Neural cell (in vitro differentiated cells): ENCODE measurements around the gene ERLIN1. TPM values are rescaled to one million over a fixed set of nuclear protein-coding genes. Genes with fewer than 3 reads are reported as not detected.

Experiments
- H2AFZ ChIP-seq: fragments of 200-600, 300-800 bp; sonication (generic), shearing (Covaris generic); 2 replicates; pipeline ENCODE4 v1.6.0; 2014; ENCODE audit warnings: low read depth, mild to moderate bottlenecking, antibody characterized with exemption, low read length, moderate library complexity
- H3F3A ChIP-seq: fragments of 200-600 bp; shearing (Covaris generic); 2 replicates; pipeline ENCODE4 v1.6.1; 2016; ENCODE audit warnings: mild to moderate bottlenecking, moderate library complexity, mixed read lengths, antibody characterized with exemption, low read length; ENCODE audit not compliant: insufficient read depth, poor library complexity, severe bottlenecking
- H3K27ac ChIP-seq: fragments of 200-600, 300-800 bp; sonication (generic), shearing (Covaris generic); 2 replicates; pipeline ENCODE4 v1.5.1; 2014; ENCODE audit warnings: mild to moderate bottlenecking, low read length, moderate library complexity
- H3K27me3 ChIP-seq: fragments of 300-800, 200-600 bp; sonication (generic), shearing (Covaris generic); 2 replicates; pipeline ENCODE4 v1.6.0; 2014; ENCODE audit warnings: mild to moderate bottlenecking, low read depth, low read length, moderate library complexity; ENCODE audit not compliant: insufficient read depth
- H3K36me3 ChIP-seq: fragments of 300-800, 200-600 bp; sonication (generic), shearing (Covaris generic); 2 replicates; pipeline ENCODE4 v1.5.1; 2014; ENCODE audit warnings: mild to moderate bottlenecking, antibody characterized with exemption, low read length, moderate library complexity; ENCODE audit not compliant: insufficient read depth
- H3K4me2 ChIP-seq: fragments of 300-800, 200-600 bp; sonication (generic), shearing (Covaris generic); 2 replicates; pipeline ENCODE4 v1.6.0; 2014; ENCODE audit warnings: mild to moderate bottlenecking, low read length
- H3K4me3 ChIP-seq: fragments of 300-800, 200-600 bp; sonication (generic), shearing (Covaris generic); 2 replicates; pipeline ENCODE4 v1.5.1; 2014; ENCODE audit warnings: mild to moderate bottlenecking, low read length, moderate library complexity
- H3K79me2 ChIP-seq: fragments of 200-600 bp; shearing (Covaris generic); replicated peaks from 2 replicates; pipeline ENCODE4 v1.6.0; 2014; ENCODE audit warnings: mild to moderate bottlenecking, low read length, moderate library complexity; ENCODE audit not compliant: insufficient read depth
- H3K9ac ChIP-seq: fragments of 300-800, 200-600 bp; sonication (generic), shearing (Covaris generic); 2 replicates; pipeline ENCODE4 v1.6.1; 2016; ENCODE audit warnings: mild to moderate bottlenecking, low read length, mixed read lengths
- H3K9me2 ChIP-seq: fragments of 200-600 bp; shearing (Covaris generic); 2 replicates; pipeline ENCODE4 v1.6.1; 2016; ENCODE audit warnings: mild to moderate bottlenecking, low read length, mixed read lengths; ENCODE audit not compliant: insufficient read depth
- H3K9me3 ChIP-seq: fragments of 200-600, 300-800 bp; sonication (generic), shearing (Covaris generic); 2 replicates; pipeline ENCODE4 v1.6.1; 2016; ENCODE audit warnings: mild to moderate bottlenecking, mixed run types, low read length, moderate library complexity, mixed read lengths
- H4K20me1 ChIP-seq: fragments of 200-600 bp; shearing (Covaris generic); 2 replicates; pipeline ENCODE4 v1.6.1; 2016; ENCODE audit warnings: mild to moderate bottlenecking, mixed run types; ENCODE audit not compliant: insufficient read depth
- EP300 ChIP-seq: fragments of 450-650 bp; conservative IDR thresholded peaks from 2 replicates; pipeline ENCODE4 v1.6.1; 2014; ENCODE audit warnings: antibody characterized with exemption, mild to moderate bottlenecking, moderate library complexity; ENCODE audit not compliant: poor library complexity, severe bottlenecking
- EZH2 ChIP-seq: fragments of 200-600, 300-800 bp; shearing (Covaris generic), sonication (generic); IDR thresholded peaks from 2 replicates; pipeline ENCODE4 v1.6.1; 2014; ENCODE audit warnings: antibody characterized with exemption, low read length, borderline replicate concordance, mild to moderate bottlenecking; ENCODE audit not compliant: insufficient read depth, poor library complexity, severe bottlenecking
- MXI1 ChIP-seq: fragments of 450-650 bp; conservative IDR thresholded peaks from 2 replicates; pipeline ENCODE4 v1.6.1; 2014; ENCODE audit warnings: antibody characterized with exemption, mild to moderate bottlenecking; ENCODE audit not compliant: poor library complexity, severe bottlenecking
- POLR2AphosphoS5 ChIP-seq: IDR thresholded peaks from 2 replicates; pipeline ENCODE4 v1.6.1; 2012
- RAD21 ChIP-seq: fragments of 450-650 bp; conservative IDR thresholded peaks from 2 replicates; pipeline ENCODE4 v1.6.1; 2014; ENCODE audit warnings: antibody characterized with exemption, mild to moderate bottlenecking, moderate library complexity
- SMC3 ChIP-seq: fragments of 450-650 bp; conservative IDR thresholded peaks from 2 replicates; pipeline ENCODE4 v1.6.1; 2014; ENCODE audit warnings: antibody characterized with exemption, mild to moderate bottlenecking, moderate library complexity; ENCODE audit not compliant: poor library complexity
- TAF1 ChIP-seq: IDR thresholded peaks from 2 replicates; pipeline ENCODE4 v1.6.1; 2012; ENCODE audit warnings: low read depth
- polyA plus RNA-seq: library from polyadenylated mRNA; depleted of rRNA; stranded (reverse); fragments of >200 nt; gene quantifications from 2 replicates; pipeline ENCODE4 v1.2.3, GENCODE V29; 2014
- TF ChIP-seq, protein P1 (sequence below): fragments of 450-650 bp; IDR thresholded peaks from 2 replicates; pipeline ENCODE4 v1.5.1; 2014; ENCODE audit warnings: antibody characterized with exemption, mild to moderate bottlenecking, moderate library complexity; ENCODE audit not compliant: poor library complexity, severe bottlenecking
- TF ChIP-seq, protein P2 (sequence below): IDR thresholded peaks from 2 replicates; pipeline ENCODE4 v1.6.1; 2012; ENCODE audit warnings: borderline replicate concordance

The ERLIN1 gene
- polyA plus RNA-seq, 1 donor from 2014 or later: 6.5 TPM

DNA sequence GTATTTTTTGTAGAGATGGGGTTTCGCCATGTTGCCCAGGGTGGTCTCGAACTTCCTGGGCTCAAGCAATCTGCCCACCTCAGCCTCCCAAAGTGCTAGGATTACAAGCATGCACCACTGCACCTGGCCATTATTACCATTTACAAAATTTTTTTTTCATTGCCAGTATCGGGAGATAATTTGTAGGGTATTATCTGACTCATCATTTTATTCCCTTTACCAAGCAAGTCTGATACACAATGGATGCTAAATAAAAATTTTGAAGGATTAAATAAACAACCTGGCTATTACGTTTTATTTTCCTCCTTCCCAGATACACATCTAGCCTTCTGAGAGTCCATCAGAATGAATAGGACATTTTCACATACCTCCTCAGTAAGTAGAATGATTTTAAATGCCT, 66.1 kb downstream of the ERLIN1 start:
- Histone ChIP-seq H3K36me3 (no peaks in the 10 kb centered on the region), H2AFZ (no peak overlapping the region), H3K79me2 (no peaks in the 10 kb centered on the region), H3K27me3 (no peaks in the 10 kb centered on the region), H3K4me3 (no peak overlapping the region), H3K9ac (no peak overlapping the region), H3F3A (no peaks in the 10 kb centered on the region), H4K20me1 (no peaks in the 10 kb centered on the region), H3K27ac (no peak overlapping the region), H3K4me2 (no peak overlapping the region), H3K9me2 (no peaks in the 10 kb centered on the region), H3K9me3 (no peaks in the 10 kb centered on the region)
- TF ChIP-seq EZH2 (no peak), POLR2AphosphoS5 (no peak), RAD21 (no peak), SMC3 (no peak), EP300 (no peak), TAF1 (no peak), MXI1 (no peak)
- TF ChIP-seq, protein P1, sequence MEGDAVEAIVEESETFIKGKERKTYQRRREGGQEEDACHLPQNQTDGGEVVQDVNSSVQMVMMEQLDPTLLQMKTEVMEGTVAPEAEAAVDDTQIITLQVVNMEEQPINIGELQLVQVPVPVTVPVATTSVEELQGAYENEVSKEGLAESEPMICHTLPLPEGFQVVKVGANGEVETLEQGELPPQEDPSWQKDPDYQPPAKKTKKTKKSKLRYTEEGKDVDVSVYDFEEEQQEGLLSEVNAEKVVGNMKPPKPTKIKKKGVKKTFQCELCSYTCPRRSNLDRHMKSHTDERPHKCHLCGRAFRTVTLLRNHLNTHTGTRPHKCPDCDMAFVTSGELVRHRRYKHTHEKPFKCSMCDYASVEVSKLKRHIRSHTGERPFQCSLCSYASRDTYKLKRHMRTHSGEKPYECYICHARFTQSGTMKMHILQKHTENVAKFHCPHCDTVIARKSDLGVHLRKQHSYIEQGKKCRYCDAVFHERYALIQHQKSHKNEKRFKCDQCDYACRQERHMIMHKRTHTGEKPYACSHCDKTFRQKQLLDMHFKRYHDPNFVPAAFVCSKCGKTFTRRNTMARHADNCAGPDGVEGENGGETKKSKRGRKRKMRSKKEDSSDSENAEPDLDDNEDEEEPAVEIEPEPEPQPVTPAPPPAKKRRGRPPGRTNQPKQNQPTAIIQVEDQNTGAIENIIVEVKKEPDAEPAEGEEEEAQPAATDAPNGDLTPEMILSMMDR: no peak
- TF ChIP-seq, protein P2, sequence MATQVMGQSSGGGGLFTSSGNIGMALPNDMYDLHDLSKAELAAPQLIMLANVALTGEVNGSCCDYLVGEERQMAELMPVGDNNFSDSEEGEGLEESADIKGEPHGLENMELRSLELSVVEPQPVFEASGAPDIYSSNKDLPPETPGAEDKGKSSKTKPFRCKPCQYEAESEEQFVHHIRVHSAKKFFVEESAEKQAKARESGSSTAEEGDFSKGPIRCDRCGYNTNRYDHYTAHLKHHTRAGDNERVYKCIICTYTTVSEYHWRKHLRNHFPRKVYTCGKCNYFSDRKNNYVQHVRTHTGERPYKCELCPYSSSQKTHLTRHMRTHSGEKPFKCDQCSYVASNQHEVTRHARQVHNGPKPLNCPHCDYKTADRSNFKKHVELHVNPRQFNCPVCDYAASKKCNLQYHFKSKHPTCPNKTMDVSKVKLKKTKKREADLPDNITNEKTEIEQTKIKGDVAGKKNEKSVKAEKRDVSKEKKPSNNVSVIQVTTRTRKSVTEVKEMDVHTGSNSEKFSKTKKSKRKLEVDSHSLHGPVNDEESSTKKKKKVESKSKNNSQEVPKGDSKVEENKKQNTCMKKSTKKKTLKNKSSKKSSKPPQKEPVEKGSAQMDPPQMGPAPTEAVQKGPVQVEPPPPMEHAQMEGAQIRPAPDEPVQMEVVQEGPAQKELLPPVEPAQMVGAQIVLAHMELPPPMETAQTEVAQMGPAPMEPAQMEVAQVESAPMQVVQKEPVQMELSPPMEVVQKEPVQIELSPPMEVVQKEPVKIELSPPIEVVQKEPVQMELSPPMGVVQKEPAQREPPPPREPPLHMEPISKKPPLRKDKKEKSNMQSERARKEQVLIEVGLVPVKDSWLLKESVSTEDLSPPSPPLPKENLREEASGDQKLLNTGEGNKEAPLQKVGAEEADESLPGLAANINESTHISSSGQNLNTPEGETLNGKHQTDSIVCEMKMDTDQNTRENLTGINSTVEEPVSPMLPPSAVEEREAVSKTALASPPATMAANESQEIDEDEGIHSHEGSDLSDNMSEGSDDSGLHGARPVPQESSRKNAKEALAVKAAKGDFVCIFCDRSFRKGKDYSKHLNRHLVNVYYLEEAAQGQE: no peak

DNA sequence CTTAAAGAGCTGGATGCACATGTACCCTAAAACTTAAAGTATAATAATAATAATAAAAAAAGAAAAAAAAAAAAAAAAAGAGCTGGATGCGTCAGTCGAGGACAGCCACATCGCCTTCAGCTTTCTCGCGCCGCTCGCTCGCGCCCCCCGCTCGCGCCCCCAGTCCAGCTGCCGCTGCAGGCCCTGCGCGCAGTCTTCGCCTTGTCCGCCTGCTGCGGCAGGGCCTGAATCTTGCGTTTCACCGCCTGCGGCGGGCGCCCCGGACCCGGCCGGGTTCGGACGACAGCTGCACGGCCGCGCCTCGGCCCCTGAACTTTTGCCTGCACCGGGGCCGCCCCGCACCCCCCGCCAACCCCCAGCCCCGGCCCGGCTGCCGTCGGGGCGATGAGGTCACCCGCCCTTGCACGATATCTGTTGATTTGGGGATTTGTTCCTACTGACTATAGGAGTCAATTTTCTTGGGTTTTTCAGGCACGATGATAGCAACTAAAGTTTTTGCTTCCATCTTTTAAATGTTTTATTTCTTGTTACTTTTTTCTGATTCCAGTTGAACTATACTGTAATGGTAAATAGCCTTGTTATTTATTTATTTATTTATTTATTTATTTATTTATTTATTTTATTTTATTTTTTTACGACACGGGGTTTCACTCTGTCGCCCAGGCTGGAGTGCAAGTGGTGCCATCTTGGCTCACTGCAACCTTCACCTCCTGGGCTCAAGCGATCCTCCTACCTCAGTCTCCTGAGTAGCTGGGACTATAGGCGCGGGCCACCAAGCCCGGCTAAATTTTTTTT, 70.7 kb downstream of the ERLIN1 start:
- H3K79me2 ChIP-seq: no peaks in the 10 kb centered on the region
- no peaks in the 10 kb centered on the region for H4K20me1 ChIP-seq
- H3K27ac ChIP-seq: no peak overlapping the region
- TF ChIP-seq EZH2 (no peak), EP300 (no peak), RAD21 (no peak)
- TF ChIP-seq, protein P1: no peak
- no peaks in the 10 kb centered on the region for H3K9me2 ChIP-seq
- no peaks in the 10 kb centered on the region for H3K27me3 ChIP-seq
- no peaks in the 10 kb centered on the region for H3K36me3 ChIP-seq
- H3K4me3 ChIP-seq: no peak overlapping the region
- no peak overlapping the region for H2AFZ ChIP-seq
- H3K4me2 ChIP-seq: no peak overlapping the region
- no peak overlapping the region for H3K9ac ChIP-seq
- no peaks in the 10 kb centered on the region for H3F3A ChIP-seq
- no peaks in the 10 kb centered on the region for H3K9me3 ChIP-seq
